Parathyroid adenoma (tissue), 2 donors: ENCODE data around the gene PTGER3.

ENCODE experiments used
- H2AFZ ChIP-seq: fragments of 300-600 bp; sonication (generic); one replicate; pipeline ENCODE4 v1.7.0; 2017; ENCODE audit warnings: antibody characterized with exemption, mild to moderate bottlenecking
- H3K27ac ChIP-seq: fragments of 300-600 bp; sonication (generic); one replicate; pipeline ENCODE4 v1.7.0; 2017
- H3K27me3 ChIP-seq: fragments of 300-600 bp; sonication (generic); one replicate; pipeline ENCODE4 v1.7.0; 2017; ENCODE audit warnings: low read length; ENCODE audit not compliant: control insufficient read depth, insufficient read depth
- H3K36me3 ChIP-seq: fragments of 300-600 bp; sonication (generic); one replicate; pipeline ENCODE4 v1.7.0; 2017; ENCODE audit warnings: low read length; ENCODE audit not compliant: control insufficient read depth, insufficient read depth
- H3K4me1 ChIP-seq: fragments of 300-600 bp; sonication (generic); one replicate; pipeline ENCODE4 v1.7.0; 2017; ENCODE audit warnings: control low read depth
- H3K4me2 ChIP-seq: fragments of 300-600 bp; sonication (generic); one replicate; pipeline ENCODE4 v1.7.0; 2017; ENCODE audit warnings: low read length
- H3K4me3 ChIP-seq: fragments of 300-600 bp; sonication (generic); one replicate; pipeline ENCODE4 v1.7.0; 2017; ENCODE audit warnings: low read depth, low read length
- H3K79me2 ChIP-seq: fragments of 300-600 bp; sonication (generic); one replicate; pipeline ENCODE4 v1.7.0; 2017; ENCODE audit warnings: control low read depth
- H3K9ac ChIP-seq: fragments of 300-600 bp; sonication (generic); one replicate; pipeline ENCODE4 v1.7.0; 2017; ENCODE audit warnings: mild to moderate bottlenecking
- H3K9me3 ChIP-seq: fragments of 300-600 bp; sonication (generic); one replicate; pipeline ENCODE4 v1.7.0; 2017; ENCODE audit warnings: low read length; ENCODE audit not compliant: control insufficient read depth
- TF ChIP-seq, protein P1 (sequence below): fragments of 300-600 bp; sonication (generic); IDR thresholded peaks from one replicate; pipeline ENCODE4 v1.7.0; 2017; ENCODE audit warnings: antibody characterized with exemption, mild to moderate bottlenecking
- donor health status: primary hyperparathyroidism.

The PTGER3 gene

DNA sequence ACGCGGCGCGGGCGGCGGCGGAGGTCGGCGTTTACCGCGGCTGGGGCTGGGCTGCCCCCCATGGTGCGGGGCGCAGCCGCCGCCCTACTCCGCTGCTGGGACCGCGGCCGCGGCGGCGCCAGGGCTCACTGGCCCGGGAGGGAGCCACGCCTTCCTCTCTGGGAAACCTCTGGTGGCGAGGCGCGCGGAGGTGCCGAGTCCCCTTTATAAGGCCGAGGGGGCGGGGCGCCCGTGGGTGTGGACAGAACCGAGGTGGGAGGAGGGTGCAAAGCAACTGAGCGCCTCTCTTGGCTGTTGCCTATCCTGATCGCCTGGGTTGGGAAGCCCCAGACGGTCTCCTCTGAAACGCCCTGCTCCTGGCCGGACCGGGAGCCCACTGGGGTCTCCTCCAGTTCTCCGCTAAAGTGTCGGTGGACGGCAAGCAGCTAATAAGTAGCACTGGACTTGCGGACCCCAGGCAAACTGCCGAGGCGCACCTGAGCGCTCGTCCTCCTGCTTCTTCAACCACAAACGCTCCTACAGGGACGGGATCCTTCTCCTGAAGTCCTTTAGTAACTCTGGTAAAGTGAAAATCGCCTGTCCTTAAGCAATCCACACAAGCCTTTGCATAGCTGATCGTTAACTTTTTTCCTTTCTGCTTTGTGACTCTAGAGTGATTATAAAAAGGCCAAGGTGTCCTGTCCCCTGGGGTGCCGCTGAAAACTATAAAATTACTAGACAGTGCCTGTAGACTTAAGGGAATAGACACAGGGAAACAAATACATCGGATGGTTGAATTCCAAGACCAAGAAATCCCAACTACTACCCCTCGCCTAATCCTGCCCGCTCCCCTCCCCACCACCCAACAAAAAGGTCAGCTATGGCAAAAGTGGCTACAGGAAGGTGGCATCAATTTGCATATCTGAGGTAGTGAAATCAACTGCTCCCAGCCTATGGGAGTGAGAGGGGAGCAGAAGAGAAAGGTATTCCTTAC, at the start of gene PTGER3:
Gene PTGER3 (minus strand): TSS at position 182 of the 973 bp plus-strand sequence. CDS start 239 bp downstream, outside the sequence.
- TF ChIP-seq, protein P1, sequence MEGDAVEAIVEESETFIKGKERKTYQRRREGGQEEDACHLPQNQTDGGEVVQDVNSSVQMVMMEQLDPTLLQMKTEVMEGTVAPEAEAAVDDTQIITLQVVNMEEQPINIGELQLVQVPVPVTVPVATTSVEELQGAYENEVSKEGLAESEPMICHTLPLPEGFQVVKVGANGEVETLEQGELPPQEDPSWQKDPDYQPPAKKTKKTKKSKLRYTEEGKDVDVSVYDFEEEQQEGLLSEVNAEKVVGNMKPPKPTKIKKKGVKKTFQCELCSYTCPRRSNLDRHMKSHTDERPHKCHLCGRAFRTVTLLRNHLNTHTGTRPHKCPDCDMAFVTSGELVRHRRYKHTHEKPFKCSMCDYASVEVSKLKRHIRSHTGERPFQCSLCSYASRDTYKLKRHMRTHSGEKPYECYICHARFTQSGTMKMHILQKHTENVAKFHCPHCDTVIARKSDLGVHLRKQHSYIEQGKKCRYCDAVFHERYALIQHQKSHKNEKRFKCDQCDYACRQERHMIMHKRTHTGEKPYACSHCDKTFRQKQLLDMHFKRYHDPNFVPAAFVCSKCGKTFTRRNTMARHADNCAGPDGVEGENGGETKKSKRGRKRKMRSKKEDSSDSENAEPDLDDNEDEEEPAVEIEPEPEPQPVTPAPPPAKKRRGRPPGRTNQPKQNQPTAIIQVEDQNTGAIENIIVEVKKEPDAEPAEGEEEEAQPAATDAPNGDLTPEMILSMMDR: no peak

DNA sequence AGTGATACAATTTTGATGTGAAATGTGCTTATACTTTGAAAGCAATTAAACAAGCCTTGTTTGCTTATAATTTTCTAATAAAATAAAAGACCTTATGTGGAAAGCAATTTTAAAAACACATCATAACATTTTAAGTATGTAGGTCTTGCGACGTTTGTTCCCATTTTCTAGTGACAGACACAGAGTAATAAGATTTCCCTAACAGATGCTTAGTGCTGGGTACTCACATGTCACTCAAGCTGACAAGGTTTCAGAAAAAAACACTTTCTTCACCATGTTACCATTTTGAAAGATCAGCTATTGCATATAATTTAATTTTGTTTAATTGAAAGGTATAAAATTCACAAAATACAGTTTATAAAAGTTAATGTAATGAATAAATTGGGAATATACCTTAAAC, 47.3 kb upstream of the PTGER3 start:
- Histone ChIP-seq H3K36me3 (no peaks in the 10 kb centered on the region), H3K4me1 (no peaks in the 10 kb centered on the region), H3K27ac (no peak overlapping the region), H3K4me2 (no peak overlapping the region), H3K79me2 (no peaks in the 10 kb centered on the region), H3K27me3 (no peaks in the 10 kb centered on the region), H3K4me3 (no peak overlapping the region), H3K9ac (no peak overlapping the region), H2AFZ (no peak overlapping the region), H3K9me3 (no peaks in the 10 kb centered on the region)
- TF ChIP-seq, protein P1: no peak

More for the DNA sequence above, at the start of gene PTGER3:
- Histone ChIP-seq H3K4me1 (no peaks in the 10 kb centered on the region), H3K36me3 (no peaks in the 10 kb centered on the region), H3K27me3 (no peaks in the 10 kb centered on the region), H3K9ac (no peak within 1 kb of the TSS), H3K27ac (peak within 1 kb of the TSS; percentile 32), H3K9me3 (no peaks in the 10 kb centered on the region), H2AFZ (peak within 1 kb of the TSS; percentile 85), H3K79me2 (no peaks in the 10 kb centered on the region), H3K4me2 (peak within 1 kb of the TSS; percentile 69), H3K4me3 (peak within 1 kb of the TSS; percentile 42)

DNA sequence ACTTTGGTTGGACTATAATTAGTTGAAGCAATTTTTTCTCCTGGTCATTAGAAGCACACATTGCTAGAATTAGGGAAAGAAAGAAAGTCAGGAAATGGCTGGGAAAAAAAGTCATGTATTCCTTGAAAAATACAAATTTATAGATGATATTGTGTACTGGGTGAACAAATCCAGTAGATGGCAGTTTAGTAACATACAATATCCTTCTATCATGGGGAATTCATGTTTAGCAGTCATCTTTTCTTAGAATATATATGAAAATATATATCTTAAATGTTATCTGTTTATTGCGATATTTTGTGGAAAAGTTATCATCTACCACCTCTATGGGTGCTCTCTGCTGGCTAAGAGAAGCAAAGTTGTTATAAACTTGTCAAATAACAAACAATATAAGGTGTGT, 46.3 kb upstream of the PTGER3 start:
- TF ChIP-seq, protein P1: no peak
- Histone ChIP-seq H3K9me3 (no peaks in the 10 kb centered on the region), H3K79me2 (no peaks in the 10 kb centered on the region), H3K4me1 (no peaks in the 10 kb centered on the region), H3K9ac (no peak overlapping the region), H3K4me3 (no peak overlapping the region), H3K36me3 (no peaks in the 10 kb centered on the region), H2AFZ (no peak overlapping the region), H3K27me3 (no peaks in the 10 kb centered on the region), H3K27ac (no peak overlapping the region), H3K4me2 (no peak overlapping the region)

DNA sequence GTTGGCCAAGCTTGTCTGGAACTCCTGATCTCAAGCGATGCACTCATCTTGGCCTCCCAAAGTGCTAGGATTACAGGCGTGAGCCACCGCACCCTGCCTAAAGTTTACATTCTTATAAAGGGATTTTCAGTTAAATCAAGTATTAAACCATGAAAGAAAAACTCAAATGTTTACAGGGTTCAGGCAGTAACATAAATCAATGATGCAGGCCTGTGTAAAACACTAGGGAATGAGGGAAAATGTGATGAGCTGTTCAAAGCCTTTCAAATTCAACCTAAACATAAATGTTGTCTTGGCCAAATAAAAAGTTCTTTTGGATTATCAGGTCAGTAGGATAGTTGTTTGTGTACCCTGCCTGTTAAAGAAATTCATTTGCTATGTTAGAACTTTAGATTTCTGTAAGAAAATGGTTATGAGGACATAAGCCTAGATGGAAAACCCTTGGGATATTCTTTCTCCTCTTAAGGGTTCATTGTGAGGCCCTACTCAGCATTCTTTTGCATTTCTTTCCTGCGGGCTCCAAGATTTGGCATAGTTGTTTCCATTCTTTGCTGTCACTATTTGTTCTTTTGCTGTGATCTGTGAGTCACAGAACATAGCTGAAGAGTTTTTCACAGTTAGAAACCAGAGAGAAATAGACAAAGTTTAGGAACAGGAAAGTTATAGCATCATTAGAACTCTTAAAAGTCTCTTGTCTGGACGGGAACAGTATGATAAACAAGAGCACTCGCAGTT, 42.1 kb upstream of the PTGER3 start:
- Histone ChIP-seq H3K36me3 (no peaks in the 10 kb centered on the region), H2AFZ (no peak overlapping the region), H3K4me3 (no peak overlapping the region), H3K4me1 (no peaks in the 10 kb centered on the region), H3K27me3 (no peaks in the 10 kb centered on the region), H3K9me3 (no peaks in the 10 kb centered on the region), H3K79me2 (no peaks in the 10 kb centered on the region), H3K9ac (no peak overlapping the region), H3K27ac (no peak overlapping the region), H3K4me2 (no peak overlapping the region)
- TF ChIP-seq, protein P1: no peak
